ENCODE results near the gene CCL3.

CCL3 gene

GRCh38 chr17:36069136-36069535, 20.8 kb downstream of the CCL3 start:
- TF ChIP-seq CTCF (IDR thresholded peaks at IDR 0.05; ENCODE audit: low read depth, low read length), result no peak
- in situ Hi-C loops (cut with HindIII; ENCODE audit: low sequenced_read_pairs), result no loop called here
- no peak overlapping the region for H3K4me3 ChIP-seq (ENCODE audit: low read depth, low read length)
- no peak for DNase-seq (ENCODE audit: low read depth, low spot score)

GRCh38 chr17:36068524-36068923, 21.4 kb downstream of the CCL3 start:
- no peak for TF ChIP-seq CTCF (IDR thresholded peaks at IDR 0.05; ENCODE audit: low read depth, low read length)
- in situ Hi-C loops (cut with HindIII; ENCODE audit: low sequenced_read_pairs), result no loop called here

GRCh38 chr17:36066365-36066985, 23.5 kb downstream of the CCL3 start:
- in situ Hi-C loops (cut with HindIII; ENCODE audit: low sequenced_read_pairs), result no loop called here
- no peak for DNase-seq (ENCODE audit: low read depth, low spot score)

More at GRCh38 chr17:36068524-36068923, 21.4 kb downstream of the CCL3 start:
- DNase-seq (ENCODE audit: low read depth, low spot score), result no peak
- H3K4me3 ChIP-seq (ENCODE audit: low read depth, low read length), result no peak overlapping the region

GRCh38 chr17:36063786-36064541, 26.0 kb downstream of the CCL3 start, which contains the start of gene CCL18:
Gene CCL18 (plus strand): TSS chr17:36064272. CDS start chr17:36064343, 71 bp downstream.
- H3K4me3 ChIP-seq (ENCODE audit: low read depth, low read length), result no peak within 1 kb of the TSS
- no peak for DNase-seq (ENCODE audit: low read depth, low spot score)
- TF ChIP-seq CTCF (IDR thresholded peaks at IDR 0.05; ENCODE audit: low read depth, low read length), result no peak
- in situ Hi-C loops (cut with HindIII; ENCODE audit: low sequenced_read_pairs), result no loop called here

More at GRCh38 chr17:36066365-36066985, 23.5 kb downstream of the CCL3 start:
- no peak overlapping the region for H3K4me3 ChIP-seq (ENCODE audit: low read depth, low read length)
- no peak for TF ChIP-seq CTCF (IDR thresholded peaks at IDR 0.05; ENCODE audit: low read depth, low read length)

- H3K4me3 ChIP-seq (ENCODE audit: low read depth, low read length), result no peak overlapping the region
- in situ Hi-C loops (cut with HindIII; ENCODE audit: low sequenced_read_pairs), result no loop called here
- no peak for DNase-seq (ENCODE audit: low read depth, low spot score)
- TF ChIP-seq CTCF (IDR thresholded peaks at IDR 0.05; ENCODE audit: low read depth, low read length), result no peak
Measured at GRCh38 chr17:36060816-36061215, 29.1 kb downstream of the CCL3 start.

- no peak overlapping the region for H3K4me3 ChIP-seq (ENCODE audit: low read depth, low read length)
- no peak for DNase-seq (ENCODE audit: low read depth, low spot score)
- in situ Hi-C loops (cut with HindIII; ENCODE audit: low sequenced_read_pairs), result no loop called here
- TF ChIP-seq CTCF (IDR thresholded peaks at IDR 0.05; ENCODE audit: low read depth, low read length), result no peak
Measured at GRCh38 chr17:36059406-36059805, 30.5 kb downstream of the CCL3 start.
